HepG2 (cell line): ENCODE data around the gene TIMM10. TPM values are rescaled to one million over a fixed set of nuclear protein-coding genes. Genes with fewer than 3 reads are reported as not detected.

Source experiments
- BRD4 ChIP-seq: sonication (generic); formaldehyde crosslinking; IDR thresholded peaks from 2 replicates; pipeline ENCODE4 v1.4.0; 2020; ENCODE audit warnings: missing genetic modification reagents
- E2F1 ChIP-seq: sonication (generic); formaldehyde crosslinking; IDR thresholded peaks from 2 replicates; pipeline ENCODE4 v1.5.0; 2020; ENCODE audit warnings: missing genetic modification reagents
- ELF4 ChIP-seq: sonication (generic); formaldehyde crosslinking; IDR thresholded peaks from 2 replicates; pipeline ENCODE4 v1.5.0; 2020; ENCODE audit warnings: missing genetic modification reagents, mild to moderate bottlenecking, moderate library complexity, borderline replicate concordance
- FOXA1 ChIP-seq, 2 experiments: fragments of 450-650 bp in 1 of 2; sonication (generic) in 1 of 2; formaldehyde crosslinking in 1 of 2; IDR thresholded peaks; 2 replicates each; pipeline versions ENCODE4 v1.4.0 to v1.6.1; 2016 to 2020; ENCODE audit warnings: missing genetic modification reagents in 1 of 2
- KDM5A ChIP-seq: fragments of 200-600 bp; sonication (generic); IDR thresholded peaks from 2 replicates; pipeline ENCODE4 v1.7.0; 2018; ENCODE audit warnings: antibody characterized with exemption, mild to moderate bottlenecking, low read length, borderline replicate concordance
- MED13 ChIP-seq: sonication (generic); formaldehyde crosslinking; IDR thresholded peaks from 2 replicates; pipeline ENCODE4 v1.5.0; 2020; ENCODE audit warnings: missing genetic modification reagents
- MEIS1 ChIP-seq: sonication (generic); formaldehyde crosslinking; IDR thresholded peaks from 2 replicates; pipeline ENCODE4 v1.9.0; 2021; ENCODE audit warnings: mild to moderate bottlenecking, missing genetic modification reagents, moderate library complexity, borderline replicate concordance
- NRL ChIP-seq: sonication (generic); formaldehyde crosslinking; IDR thresholded peaks from 2 replicates; pipeline ENCODE4 v1.5.0; 2020; ENCODE audit warnings: missing genetic modification reagents, mild to moderate bottlenecking, moderate library complexity, borderline replicate concordance
- ZBTB2 ChIP-seq: sonication (generic); formaldehyde crosslinking; IDR thresholded peaks from 2 replicates; pipeline ENCODE4 v1.8.0; 2022; ENCODE audit warnings: low read depth, missing genetic modification reagents
- ZBTB37 ChIP-seq: sonication (generic); formaldehyde crosslinking; IDR thresholded peaks from 2 replicates; pipeline ENCODE4 v1.4.0; 2020; ENCODE audit warnings: mild to moderate bottlenecking, missing genetic modification reagents
- ZBTB4 ChIP-seq: sonication (generic); formaldehyde crosslinking; IDR thresholded peaks from 2 replicates; pipeline ENCODE4 v1.4.0; 2020; ENCODE audit warnings: missing genetic modification reagents, mild to moderate bottlenecking, borderline replicate concordance
- ZC3H13 ChIP-seq: sonication (generic); formaldehyde crosslinking; IDR thresholded peaks from 2 replicates; pipeline ENCODE4 v1.8.1; 2023; ENCODE audit warnings: mild to moderate bottlenecking, missing genetic modification reagents, moderate library complexity
- ZNF660 ChIP-seq: sonication (generic); formaldehyde crosslinking; IDR thresholded peaks from 2 replicates; pipeline ENCODE4 v1.5.1; 2020; ENCODE audit warnings: mild to moderate bottlenecking, low read depth, missing genetic modification reagents, borderline replicate concordance
- ZNF740 ChIP-seq: sonication (generic); formaldehyde crosslinking; IDR thresholded peaks from 2 replicates; pipeline ENCODE4 v1.4.0; 2020; ENCODE audit warnings: missing genetic modification reagents
- ZNF766 ChIP-seq: sonication (generic); formaldehyde crosslinking; IDR thresholded peaks from 2 replicates; pipeline ENCODE4 v1.5.0; 2020; ENCODE audit warnings: missing genetic modification reagents, borderline replicate concordance
- ZSCAN12 ChIP-seq: sonication (generic); formaldehyde crosslinking; IDR thresholded peaks from 2 replicates; pipeline ENCODE4 v1.9.0; 2021; ENCODE audit warnings: mild to moderate bottlenecking, missing genetic modification reagents
- polyA plus RNA-seq, 8 experiments: library from polyadenylated mRNA; depleted of rRNA in 3 of 8; stranded (reverse) in 7 of 8; unstranded in 1 of 8; fragments of >200 nt; fragmentation: Illumina TruSeq in 4 of 8; extraction: Trizol in 4 of 8; gene quantifications; 2 replicates each; pipeline versions ENCODE4 v1.2.1 to v1.2.3, GENCODE V29; 2011 to 2016; ENCODE audit warnings: low read depth in 4 of 8, missing spikeins in 1 of 8, mixed read lengths in 1 of 8; ENCODE audit not compliant: insufficient read depth in 1 of 8
- total RNA-seq, 5 experiments: library from RNA; depleted of rRNA; stranded (reverse); fragments of >200 nt; fragmentation: Illumina TruSeq; extraction: Trizol; gene quantifications; 2 replicates each; pipeline ENCODE4 v1.2.3, GENCODE V29; 2016; ENCODE audit warnings: low read depth in 1 of 5
- TF ChIP-seq, protein P1 (sequence below): sonication (generic); formaldehyde crosslinking; IDR thresholded peaks from 2 replicates; pipeline ENCODE4 v1.8.0; 2022; ENCODE audit warnings: mild to moderate bottlenecking, missing genetic modification reagents; ENCODE audit not compliant: insufficient replicate concordance

The TIMM10 gene
- total and polyA plus RNA-seq, 2 of the 13 experiments (the other 11 are each of a cell fraction or from before 2014, with no cell fraction given), result 67.8 to 82.2 TPM

DNA sequence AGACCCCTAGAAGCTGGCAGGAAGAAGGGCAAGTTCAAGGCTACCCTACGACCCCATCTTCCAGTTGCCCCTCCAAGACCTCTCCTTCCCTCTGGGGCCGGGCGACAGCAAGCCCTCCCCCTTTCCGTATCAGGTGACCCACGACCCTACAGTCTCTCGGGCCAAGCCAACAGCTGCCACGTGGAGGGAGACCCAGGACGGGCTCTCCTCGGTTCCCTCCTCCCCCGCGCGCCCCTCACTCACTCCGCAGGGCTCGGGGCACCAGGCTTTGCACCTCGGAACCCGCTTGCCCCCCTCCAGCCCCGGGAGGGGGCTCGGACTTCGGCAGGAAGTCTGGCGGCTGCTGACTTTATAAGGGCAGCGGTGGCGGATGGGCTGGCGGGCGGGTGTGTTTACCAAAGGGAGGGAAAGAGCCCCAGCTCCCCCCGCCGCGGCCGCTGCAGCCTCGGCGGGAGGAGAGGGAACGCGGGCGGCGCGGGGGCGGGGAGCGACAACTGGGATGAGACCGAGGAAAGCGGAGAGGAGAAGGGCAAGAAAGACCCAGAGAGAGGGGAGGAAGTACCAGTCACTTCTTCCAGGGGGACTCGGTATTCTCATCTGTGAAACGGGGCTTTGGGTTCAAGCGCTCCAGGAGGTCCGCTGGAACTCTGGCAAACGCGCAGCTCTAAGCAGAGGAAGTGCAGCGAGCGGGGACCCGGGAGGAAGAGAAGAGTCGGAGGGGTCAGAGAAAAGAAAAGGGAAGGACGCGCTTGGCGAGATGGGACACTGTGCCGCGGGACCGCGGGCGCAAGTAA, 15.8 kb downstream of the TIMM10 start (continued):
- TF ChIP-seq MEIS1 (peak; percentile 16; the same call in 1 of the 2 replicates), E2F1 (CRISPR knock-in tag) (no peak), KDM5A (peak; percentile 54; the same call in 1 of the 2 replicates), MED13 (CRISPR knock-in tag) (no peak), ZBTB2 (0 out of 2 replicates have a peak, but pooled peaks have one; percentile 33), NRL (CRISPR knock-in tag) (peak; percentile 58; the same call in 1 of the 2 replicates), ZNF740 (CRISPR knock-in tag) (peak; percentile 6; the same call in 1 of the 2 replicates), ZC3H13 (CRISPR knock-in tag) (no peak; the same call in 1 of the 2 replicates), ELF4 (no peak), FOXA1 (IDR thresholded peaks at IDR 0.05) (no peak), FOXA1 (CRISPR knock-in tag; IDR thresholded peaks at IDR 0.05) (peak; percentile 77), ZSCAN12 (CRISPR knock-in tag) (no peak), ZBTB37 (CRISPR knock-in tag) (no peak), ZBTB4 (no peak; the same call in 1 of the 2 replicates), ZNF766 (CRISPR knock-in tag) (peak; percentile 47; the same call in 1 of the 2 replicates), ZNF660 (CRISPR knock-in tag) (no peak), BRD4 (no peak; the same call in 1 of the 2 replicates)
- TF ChIP-seq, protein P1, sequence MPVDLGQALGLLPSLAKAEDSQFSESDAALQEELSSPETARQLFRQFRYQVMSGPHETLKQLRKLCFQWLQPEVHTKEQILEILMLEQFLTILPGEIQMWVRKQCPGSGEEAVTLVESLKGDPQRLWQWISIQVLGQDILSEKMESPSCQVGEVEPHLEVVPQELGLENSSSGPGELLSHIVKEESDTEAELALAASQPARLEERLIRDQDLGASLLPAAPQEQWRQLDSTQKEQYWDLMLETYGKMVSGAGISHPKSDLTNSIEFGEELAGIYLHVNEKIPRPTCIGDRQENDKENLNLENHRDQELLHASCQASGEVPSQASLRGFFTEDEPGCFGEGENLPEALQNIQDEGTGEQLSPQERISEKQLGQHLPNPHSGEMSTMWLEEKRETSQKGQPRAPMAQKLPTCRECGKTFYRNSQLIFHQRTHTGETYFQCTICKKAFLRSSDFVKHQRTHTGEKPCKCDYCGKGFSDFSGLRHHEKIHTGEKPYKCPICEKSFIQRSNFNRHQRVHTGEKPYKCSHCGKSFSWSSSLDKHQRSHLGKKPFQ (CRISPR knock-in tag), result peak; percentile 71
